Immature natural killer cell (primary cell): ENCODE results near the gene DMRT2. TPM values are rescaled to one million over a fixed set of nuclear protein-coding genes. Genes with fewer than 3 reads are reported as not detected.

ENCODE experiments used
- DNase-seq, 3 donors: peaks; one replicate each; pipeline ENCODE4 v3.0.0; 2022; ENCODE audit warnings: mixed read lengths in 1 of 3
- H3K27ac Mint-ChIP-seq, 6 donors: one replicate each; pipeline ENCODE4 v1.8.0; 2020; ENCODE audit warnings: mixed read lengths in 6 of 6, mild to moderate bottlenecking in 5 of 6, inconsistent platforms in 4 of 6, moderate library complexity in 3 of 6
- H3K27me3 Mint-ChIP-seq, 3 donors: one replicate each; pipeline ENCODE4 v1.8.0; 2020 to 2021; ENCODE audit warnings: low read depth in 3 of 3, mild to moderate bottlenecking in 3 of 3, mixed read lengths in 3 of 3, moderate library complexity in 3 of 3, inconsistent platforms in 1 of 3
- H3K36me3 Mint-ChIP-seq, 3 donors: one replicate each; pipeline ENCODE4 v1.8.0; 2020; ENCODE audit warnings: mixed read lengths in 3 of 3, inconsistent platforms in 2 of 3, mild to moderate bottlenecking in 2 of 3
- H3K4me1 Mint-ChIP-seq, 2 donors: one replicate each; pipeline ENCODE4 v1.8.0; 2020; ENCODE audit warnings: inconsistent platforms in 2 of 2, mild to moderate bottlenecking in 2 of 2, mixed read lengths in 2 of 2, moderate library complexity in 1 of 2
- H3K4me3 Mint-ChIP-seq, 5 donors: one replicate each; pipeline ENCODE4 v1.8.0; 2020; ENCODE audit warnings: mild to moderate bottlenecking in 5 of 5, mixed read lengths in 5 of 5, inconsistent platforms in 3 of 5, moderate library complexity in 3 of 5
- H3K9me3 Mint-ChIP-seq, 6 donors: one replicate each; pipeline ENCODE4 v1.8.0; 2020; ENCODE audit warnings: mild to moderate bottlenecking in 6 of 6, mixed read lengths in 6 of 6, inconsistent platforms in 4 of 6, moderate library complexity in 3 of 6
- polyA plus RNA-seq, 3 donors: library from polyadenylated mRNA; unstranded; fragments of 300-500 nt; fragmentation: Illumina TruSeq; gene quantifications; one replicate each; pipeline ENCODE4 v1.2.3, GENCODE V29; 2021

Gene DMRT2
- polyA plus RNA-seq, 3 donors from 2014 or later: not detected

- Mint-ChIP-seq H3K9me3 (no peaks in the 10 kb centered on the region), H3K27me3 (peaks cover 0 to 8% (median 2%) of the 10 kb centered on the region in 3 donors), H3K4me1 (no peaks in the 10 kb centered on the region), H3K27ac (no peak overlapping the region), H3K36me3 (no peaks in the 10 kb centered on the region), H3K4me3 (no peak overlapping the region)
- DNase-seq: no peak
Observed at GRCh38 chr9:1028501-1029190, 21.5 kb upstream of the DMRT2 start.

GRCh38 chr9:1031951-1032601 is 18.1 kb upstream of the DMRT2 start:
- Mint-ChIP-seq H3K27ac (no peak overlapping the region), H3K4me3 (no peak overlapping the region), H3K4me1 (no peaks in the 10 kb centered on the region), H3K36me3 (no peaks in the 10 kb centered on the region), H3K27me3 (peaks cover 7 to 9% (median 8%) of the 10 kb centered on the region in 3 donors), H3K9me3 (no peaks in the 10 kb centered on the region)
- no peak for DNase-seq

- no peak overlapping the region for H3K27ac Mint-ChIP-seq
- DNase-seq: no peak
- H3K9me3 Mint-ChIP-seq: peaks cover 0 to 2% (median 0%) of the 10 kb centered on the region in 6 donors
- no peaks in the 10 kb centered on the region for H3K36me3 Mint-ChIP-seq
- no peak overlapping the region for H3K4me3 Mint-ChIP-seq
- H3K27me3 Mint-ChIP-seq: peaks cover 6 to 14% (median 8%) of the 10 kb centered on the region in 3 donors
- no peaks in the 10 kb centered on the region for H3K4me1 Mint-ChIP-seq
Observed at GRCh38 chr9:1034271-1034670, 15.9 kb upstream of the DMRT2 start.

- H3K9me3 Mint-ChIP-seq: peaks cover 0 to 11% (median 1%) of the 10 kb centered on the region in 6 donors
- no peak overlapping the region for H3K4me3 Mint-ChIP-seq
- peaks cover 24 to 32% (median 24%) of the 10 kb centered on the region in 3 donors for H3K27me3 Mint-ChIP-seq
- DNase-seq: no peak
- no peaks in the 10 kb centered on the region for H3K36me3 Mint-ChIP-seq
- no peak overlapping the region for H3K27ac Mint-ChIP-seq
- H3K4me1 Mint-ChIP-seq: peaks cover 0 to 7% of the 10 kb centered on the region in 2 donors
Observed at GRCh38 chr9:1039589-1039988, 10.6 kb upstream of the DMRT2 start.

- no peaks in the 10 kb centered on the region for H3K36me3 Mint-ChIP-seq
- peak overlapping the region in 3 of 5 donors; percentile 30 to 73 (median 43) for H3K4me3 Mint-ChIP-seq
- peaks cover 19 to 20% of the 10 kb centered on the region in 2 donors for H3K4me1 Mint-ChIP-seq
- H3K27me3 Mint-ChIP-seq: peaks cover 27 to 48% (median 41%) of the 10 kb centered on the region in 3 donors
- H3K27ac Mint-ChIP-seq: no peak overlapping the region
- DNase-seq: peak in 2 of 3 donors; percentile 7 to 22
- peaks cover 0 to 14% (median 2%) of the 10 kb centered on the region in 6 donors for H3K9me3 Mint-ChIP-seq
Observed at GRCh38 chr9:1042466-1042865, 7.7 kb upstream of the DMRT2 start.

- peaks cover 2 to 32% (median 6%) of the 10 kb centered on the region in 6 donors for H3K9me3 Mint-ChIP-seq
- peaks cover 41% of the 10 kb centered on the region in 2 donors for H3K4me1 Mint-ChIP-seq
- H3K27ac Mint-ChIP-seq: no peak overlapping the region
- H3K36me3 Mint-ChIP-seq: peaks cover 0 to 7% (median 0%) of the 10 kb centered on the region in 3 donors
- DNase-seq: no peak
- peaks cover 40 to 61% (median 58%) of the 10 kb centered on the region in 3 donors for H3K27me3 Mint-ChIP-seq
- H3K4me3 Mint-ChIP-seq: no peak overlapping the region
Observed at GRCh38 chr9:1044643-1045042, 5.5 kb upstream of the DMRT2 start.

- H3K9me3 Mint-ChIP-seq: peaks cover 0 to 36% (median 8%) of the 10 kb centered on the region in 6 donors
- DNase-seq: no peak
- H3K4me3 Mint-ChIP-seq: peak overlapping the region; percentile 78 to 93 (median 91)
- H3K4me1 Mint-ChIP-seq: peaks cover 52 to 55% of the 10 kb centered on the region in 2 donors
- H3K36me3 Mint-ChIP-seq: peaks cover 0 to 9% (median 0%) of the 10 kb centered on the region in 3 donors
- H3K27ac Mint-ChIP-seq: no peak overlapping the region
- H3K27me3 Mint-ChIP-seq: peaks cover 47 to 72% (median 65%) of the 10 kb centered on the region in 3 donors
Observed at GRCh38 chr9:1046639-1047572, 3.3 kb upstream of the DMRT2 start.

- Mint-ChIP-seq H3K27ac (peak overlapping the region in 1 of 6 donors; percentile 72), H3K36me3 (peaks cover 0 to 9% (median 0%) of the 10 kb centered on the region in 3 donors), H3K27me3 (peaks cover 52 to 75% (median 65%) of the 10 kb centered on the region in 3 donors), H3K4me3 (peak overlapping the region; percentile 78 to 93 (median 91)), H3K9me3 (peaks cover 0 to 36% (median 8%) of the 10 kb centered on the region in 6 donors), H3K4me1 (peaks cover 53 to 61% of the 10 kb centered on the region in 2 donors)
- DNase-seq: peak in 2 of 3 donors; percentile 6 to 8
Observed at GRCh38 chr9:1047591-1048230, 2.4 kb upstream of the DMRT2 start.

GRCh38 chr9:1048231-1048619 is 1.9 kb upstream of the DMRT2 start:
- Mint-ChIP-seq H3K27me3 (peaks cover 53 to 74% (median 65%) of the 10 kb centered on the region in 3 donors), H3K4me1 (peaks cover 54 to 62% of the 10 kb centered on the region in 2 donors), H3K4me3 (peak overlapping the region; percentile 78 to 93 (median 91)), H3K9me3 (peaks cover 0 to 36% (median 8%) of the 10 kb centered on the region in 6 donors), H3K27ac (no peak overlapping the region), H3K36me3 (peaks cover 0 to 9% (median 0%) of the 10 kb centered on the region in 3 donors)
- no peak for DNase-seq

- Mint-ChIP-seq H3K4me1 (peaks cover 54 to 62% of the 10 kb centered on the region in 2 donors), H3K9me3 (peaks cover 0 to 33% (median 6%) of the 10 kb centered on the region in 6 donors), H3K27ac (peak overlapping the region in 1 of 6 donors; percentile 6), H3K36me3 (peaks cover 0 to 9% (median 0%) of the 10 kb centered on the region in 3 donors), H3K4me3 (peak overlapping the region; percentile 78 to 93 (median 91)), H3K27me3 (peaks cover 50 to 75% (median 62%) of the 10 kb centered on the region in 3 donors)
- DNase-seq: no peak
Observed at GRCh38 chr9:1048811-1049210, 1.3 kb upstream of the DMRT2 start.

GRCh38 chr9:1049641-1050040 is 516 bp upstream of the DMRT2 start:
- Mint-ChIP-seq H3K4me1 (peaks cover 54 to 62% of the 10 kb centered on the region in 2 donors), H3K9me3 (peaks cover 0 to 25% (median 5%) of the 10 kb centered on the region in 6 donors), H3K4me3 (peak overlapping the region; percentile 58 to 93 (median 73)), H3K27me3 (peaks cover 45 to 69% (median 58%) of the 10 kb centered on the region in 3 donors), H3K36me3 (peaks cover 0 to 9% (median 0%) of the 10 kb centered on the region in 3 donors), H3K27ac (no peak overlapping the region)
- DNase-seq: no peak

GRCh38 chr9:1051210-1051583 is 1.0 kb downstream of the DMRT2 start:
- DNase-seq: no peak
- H3K27ac Mint-ChIP-seq: no peak overlapping the region

More at GRCh38 chr9:1051210-1051583, 1.0 kb downstream of the DMRT2 start:
- Mint-ChIP-seq H3K4me3 (peak overlapping the region; percentile 21 to 85 (median 58)), H3K27me3 (peaks cover 47 to 64% (median 48%) of the 10 kb centered on the region in 3 donors), H3K36me3 (peaks cover 0 to 9% (median 0%) of the 10 kb centered on the region in 3 donors), H3K4me1 (peaks cover 48 to 56% of the 10 kb centered on the region in 2 donors), H3K9me3 (peaks cover 0 to 22% (median 4%) of the 10 kb centered on the region in 6 donors)
